GM13976 (cell line): ENCODE measurements around the gene FOXP1.

Source experiments
- DNase-seq: peaks from one replicate; pipeline ENCODE4 v3.0.0; 2012; ENCODE audit warnings: low spot score
- in situ Hi-C: fragments of 300-500 bp; cut with MboI; formaldehyde crosslinking; loops from one replicate; pipeline ENCODE4 v1.12.0; 2022; ENCODE audit warnings: low sequenced_read_pairs, mixed read lengths, inconsistent platforms; ENCODE audit not compliant: unreplicated experiment
- TF ChIP-seq, protein P1 (sequence below): IDR thresholded peaks from 2 replicates; pipeline ENCODE4 v1.5.1; 2012; ENCODE audit warnings: borderline replicate concordance, mild to moderate bottlenecking; ENCODE audit not compliant: insufficient read depth; ENCODE audit errors: extremely low read depth, missing control alignments, control extremely low read depth

FOXP1 gene

DNA sequence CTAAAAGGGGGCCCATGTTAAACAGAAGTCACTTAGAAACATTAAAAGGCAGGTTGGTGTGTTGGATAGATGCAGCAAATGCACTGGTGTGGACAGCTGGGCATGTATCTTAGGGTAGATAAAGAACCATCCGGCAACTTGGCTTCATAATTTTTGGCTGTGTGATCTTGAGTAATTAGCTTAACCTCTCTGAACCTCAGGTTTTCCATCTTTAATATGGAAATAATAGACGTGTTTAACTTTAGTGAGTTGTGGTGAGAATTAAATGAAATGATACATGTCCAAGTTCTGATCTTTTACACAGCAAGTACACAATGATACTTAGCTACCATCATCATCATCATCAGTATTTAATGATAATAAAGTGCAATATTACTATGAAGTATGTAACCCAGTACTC is 330.4 kb downstream of the FOXP1 start:
- TF ChIP-seq, protein P1, sequence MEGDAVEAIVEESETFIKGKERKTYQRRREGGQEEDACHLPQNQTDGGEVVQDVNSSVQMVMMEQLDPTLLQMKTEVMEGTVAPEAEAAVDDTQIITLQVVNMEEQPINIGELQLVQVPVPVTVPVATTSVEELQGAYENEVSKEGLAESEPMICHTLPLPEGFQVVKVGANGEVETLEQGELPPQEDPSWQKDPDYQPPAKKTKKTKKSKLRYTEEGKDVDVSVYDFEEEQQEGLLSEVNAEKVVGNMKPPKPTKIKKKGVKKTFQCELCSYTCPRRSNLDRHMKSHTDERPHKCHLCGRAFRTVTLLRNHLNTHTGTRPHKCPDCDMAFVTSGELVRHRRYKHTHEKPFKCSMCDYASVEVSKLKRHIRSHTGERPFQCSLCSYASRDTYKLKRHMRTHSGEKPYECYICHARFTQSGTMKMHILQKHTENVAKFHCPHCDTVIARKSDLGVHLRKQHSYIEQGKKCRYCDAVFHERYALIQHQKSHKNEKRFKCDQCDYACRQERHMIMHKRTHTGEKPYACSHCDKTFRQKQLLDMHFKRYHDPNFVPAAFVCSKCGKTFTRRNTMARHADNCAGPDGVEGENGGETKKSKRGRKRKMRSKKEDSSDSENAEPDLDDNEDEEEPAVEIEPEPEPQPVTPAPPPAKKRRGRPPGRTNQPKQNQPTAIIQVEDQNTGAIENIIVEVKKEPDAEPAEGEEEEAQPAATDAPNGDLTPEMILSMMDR: no peak
- in situ Hi-C loops: no loop called here
- no peak for DNase-seq

GRCh38 chr3:71252466-71252865 is 331.1 kb downstream of the FOXP1 start:
- in situ Hi-C loops: no loop called here
- no peak for DNase-seq
- TF ChIP-seq, protein P1: no peak

- in situ Hi-C loops: no loop called here
- DNase-seq: no peak
- TF ChIP-seq, protein P1: no peak
Observed at GRCh38 chr3:71251156-71251775, 332.3 kb downstream of the FOXP1 start.

- TF ChIP-seq, protein P1: no peak
- no peak for DNase-seq
- in situ Hi-C loops: no loop called here
Observed at GRCh38 chr3:71250026-71250425, 333.5 kb downstream of the FOXP1 start.

DNA sequence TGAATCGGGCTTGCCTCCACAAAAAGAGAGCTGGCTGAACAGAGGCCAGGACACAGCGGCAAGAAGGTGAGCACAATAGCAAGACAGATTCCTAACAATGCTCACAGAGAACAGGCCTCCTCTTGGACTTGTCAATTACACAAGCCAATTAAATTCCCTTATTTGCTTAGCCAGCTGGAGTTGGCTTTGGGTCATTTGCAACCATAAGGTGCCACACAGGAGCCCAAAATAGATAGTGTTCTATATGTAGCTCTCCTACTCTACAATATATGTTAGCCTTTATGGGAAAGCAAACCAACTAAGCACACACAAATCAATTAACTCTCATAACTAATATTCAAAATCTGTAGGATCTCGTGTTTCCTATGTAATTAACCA is 335.6 kb downstream of the FOXP1 start:
- DNase-seq: no peak
- in situ Hi-C loops: no loop called here
- TF ChIP-seq, protein P1: no peak

- TF ChIP-seq, protein P1: no peak
- in situ Hi-C loops: no loop called here
- DNase-seq: no peak
Observed at GRCh38 chr3:71247221-71247957, 336.1 kb downstream of the FOXP1 start.
